H1 (cell line): Measurements from ENCODE around the gene PDP2. TPM values are rescaled to one million over a fixed set of nuclear protein-coding genes. Genes with fewer than 3 reads are reported as not detected.

Experiments used
- CTCF ChIA-PET: fragments of 300-600 bp; sonication (Branson Sonifier 250); formaldehyde crosslinking; loops from one replicate; lab custom pipeline; 2021; ENCODE audit not compliant: partially characterized antibody; lab: Charles Lee
- POLR2A ChIA-PET: fragments of 300-600 bp; sonication (Branson Sonifier 250); formaldehyde crosslinking; loops from one replicate; lab custom pipeline; 2021; ENCODE audit warnings: inconsistent platforms; ENCODE audit not compliant: partially characterized antibody; lab: Charles Lee
- DNase-seq, 2 experiments: peaks; one replicate each; pipeline versions ENCODE4 v3.0.0 to v3.0.0-alpha.2; 2010 to 2022; ENCODE audit warnings: low spot score in 2 of 2, low read depth in 1 of 2, mixed read lengths in 1 of 2
- FAIRE-seq: peaks from 2 replicates; lab custom pipeline; 2011; peaks lifted over from hg19 to GRCh38; lab: Jason Lieb, UNC
- H2AFZ ChIP-seq: 2 replicates; pipeline ENCODE4 v1.8.1; 2012; ENCODE audit warnings: low read length, inconsistent platforms
- H2AK5ac ChIP-seq: 2 replicates; pipeline ENCODE4 v1.6.1; 2013; ENCODE audit warnings: low read depth, low read length
- H2BK120ac ChIP-seq: replicated peaks from 2 replicates; pipeline ENCODE3; 2013; ENCODE audit warnings: low read depth, low read length, inconsistent platforms
- H2BK12ac ChIP-seq: 2 replicates; pipeline ENCODE4 v1.6.1; 2013; ENCODE audit warnings: low read depth, low read length
- H2BK15ac ChIP-seq: 2 replicates; pipeline ENCODE4 v1.6.1; 2013; ENCODE audit warnings: low read length
- H2BK20ac ChIP-seq: 2 replicates; pipeline ENCODE4 v1.6.1; 2013; ENCODE audit warnings: low read length
- H2BK5ac ChIP-seq: 2 replicates; pipeline ENCODE4 v1.6.1; 2013; ENCODE audit warnings: low read depth, low read length
- H3K14ac ChIP-seq: 2 replicates; pipeline ENCODE4 v1.6.1; 2013; ENCODE audit warnings: inconsistent platforms; ENCODE audit not compliant: insufficient read length
- H3K18ac ChIP-seq: 2 replicates; pipeline ENCODE4 v1.6.1; 2013; ENCODE audit warnings: low read length; ENCODE audit errors: extremely low read depth
- H3K23ac ChIP-seq: 2 replicates; pipeline ENCODE4 v1.6.1; 2013; ENCODE audit warnings: inconsistent platforms; ENCODE audit not compliant: insufficient read length
- H3K23me2 ChIP-seq: 2 replicates; pipeline ENCODE4 v1.6.1; 2013; ENCODE audit warnings: low read depth, low read length
- H3K27ac ChIP-seq: 2 replicates; pipeline ENCODE4 v1.6.1; 2011; ENCODE audit warnings: low read depth, low read length, inconsistent platforms
- H3K27me3 ChIP-seq, 4 experiments: replicated peaks in 1 of 4; 1 replicate in 1 of 4; 2 replicates in 3 of 4; pipeline versions ENCODE4 v1.6.1 to v1.8.1; 2011 to 2013; ENCODE audit warnings: low read length in 3 of 4, mild to moderate bottlenecking in 3 of 4, inconsistent platforms in 2 of 4, mixed read lengths in 2 of 4, moderate library complexity in 1 of 4; ENCODE audit not compliant: control insufficient read depth in 3 of 4, insufficient read depth in 3 of 4; ENCODE audit errors: extremely low read depth in 1 of 4
- H3K36me3 ChIP-seq, 4 experiments: 2 replicates each; pipeline versions ENCODE4 v1.6.1 to v1.8.1; 2011 to 2013; ENCODE audit warnings: mild to moderate bottlenecking in 4 of 4, low read length in 3 of 4, moderate library complexity in 2 of 4, control low read depth in 1 of 4, inconsistent platforms in 1 of 4; ENCODE audit not compliant: insufficient read depth in 4 of 4, control insufficient read depth in 2 of 4
- H3K4ac ChIP-seq: replicated peaks from 2 replicates; pipeline ENCODE3; 2013; ENCODE audit warnings: low read length, low read depth, mixed read lengths, inconsistent platforms; ENCODE audit not compliant: insufficient read length
- H3K4me1 ChIP-seq, 4 experiments: replicated peaks in 1 of 4; 1 replicate in 1 of 4; 2 replicates in 3 of 4; pipeline versions ENCODE4 v1.6.1 to v1.8.1; 2011 to 2013; ENCODE audit warnings: low read length in 3 of 4, inconsistent platforms in 2 of 4, mixed read lengths in 1 of 4; ENCODE audit not compliant: insufficient read depth in 4 of 4, control insufficient read depth in 3 of 4
- H3K4me2 ChIP-seq, 2 experiments: 2 replicates each; pipeline versions ENCODE4 v1.6.1 to v1.8.1; 2011 to 2013; ENCODE audit warnings: low read depth in 2 of 2, low read length in 2 of 2, control low read depth in 1 of 2, inconsistent platforms in 1 of 2, mild to moderate bottlenecking in 1 of 2; ENCODE audit not compliant: insufficient read depth in 1 of 2
- H3K4me3 ChIP-seq, 4 experiments: fragments of 200-600, 300-600 bp in 1 of 4; sonication (generic), shearing (Covaris generic), sonication (Bioruptor Twin) in 1 of 4; 2 replicates each; pipeline versions ENCODE4 v1.5.1 to v1.8.1; 2011 to 2016; ENCODE audit warnings: low read length in 4 of 4, low read depth in 3 of 4, control low read depth in 2 of 4, inconsistent platforms in 2 of 4, mild to moderate bottlenecking in 2 of 4, mixed read lengths in 1 of 4, moderate library complexity in 1 of 4; ENCODE audit not compliant: insufficient read depth in 2 of 4; ENCODE audit errors: extremely low read depth in 1 of 4
- H3K56ac ChIP-seq: replicated peaks from 2 replicates; pipeline ENCODE3; 2013; ENCODE audit warnings: low read depth, mild to moderate bottlenecking, mixed read lengths, low read length, inconsistent platforms; ENCODE audit not compliant: insufficient read length
- H3K79me1 ChIP-seq: 2 replicates; pipeline ENCODE4 v1.6.1; 2013; ENCODE audit warnings: low read depth, low read length, control low read depth
- H3K79me2 ChIP-seq, 2 experiments: 2 replicates each; pipeline versions ENCODE4 v1.6.1 to v1.8.1; 2012 to 2013; ENCODE audit warnings: low read length in 2 of 2, mild to moderate bottlenecking in 2 of 2, inconsistent platforms in 1 of 2; ENCODE audit not compliant: insufficient read depth in 2 of 2, control insufficient read depth in 1 of 2
- H3K9ac ChIP-seq, 4 experiments: replicated peaks in 1 of 4; 1 replicate in 1 of 4; 2 replicates in 3 of 4; pipeline versions ENCODE4 v1.6.1 to v1.8.1; 2011 to 2013; ENCODE audit warnings: low read depth in 3 of 4, low read length in 3 of 4, control low read depth in 2 of 4, mild to moderate bottlenecking in 2 of 4, moderate library complexity in 2 of 4, inconsistent platforms in 1 of 4; ENCODE audit errors: extremely low read depth in 1 of 4
- H3K9me3 ChIP-seq, 2 experiments: 2 replicates each; pipeline versions ENCODE4 v1.6.1 to v1.8.1; 2012 to 2013; ENCODE audit warnings: mild to moderate bottlenecking in 2 of 2, moderate library complexity in 2 of 2, control low read depth in 1 of 2, inconsistent platforms in 1 of 2, low read depth in 1 of 2, low read length in 1 of 2, mixed read lengths in 1 of 2; ENCODE audit not compliant: insufficient read depth in 2 of 2
- H4K20me1 ChIP-seq, 2 experiments: replicated peaks in 1 of 2; 2 replicates each; pipeline versions ENCODE3 to v1.8.1; 2011 to 2013; ENCODE audit warnings: inconsistent platforms in 2 of 2, low read length in 2 of 2, mild to moderate bottlenecking in 1 of 2; ENCODE audit not compliant: insufficient read depth in 2 of 2, control insufficient read depth in 1 of 2
- H4K5ac ChIP-seq: 2 replicates; pipeline ENCODE4 v1.6.1; 2013; ENCODE audit warnings: low read length, low read depth, mixed read lengths, inconsistent platforms; ENCODE audit not compliant: insufficient read length
- H4K8ac ChIP-seq: 2 replicates; pipeline ENCODE4 v1.8.0; 2013; ENCODE audit warnings: mild to moderate bottlenecking, moderate library complexity, low read length, inconsistent platforms; ENCODE audit not compliant: insufficient read depth; ENCODE audit errors: extremely low read depth
- H4K91ac ChIP-seq: replicated peaks from 2 replicates; pipeline ENCODE3; 2013; ENCODE audit warnings: low read length, mixed read lengths, inconsistent platforms; ENCODE audit not compliant: insufficient read length
- ATF2 ChIP-seq: IDR thresholded peaks from 2 replicates; pipeline ENCODE4 v1.6.1; 2012; ENCODE audit warnings: low read length, inconsistent platforms
- BCL11A ChIP-seq, 2 experiments: IDR thresholded peaks; one replicate each; pipeline ENCODE4 v1.6.1; 2011; ENCODE audit warnings: low read depth in 2 of 2, low read length in 2 of 2, mild to moderate bottlenecking in 2 of 2
- BRCA1 ChIP-seq: IDR thresholded peaks from 2 replicates; pipeline ENCODE4 v1.6.1; 2012; ENCODE audit warnings: low read depth, low read length, improper control_type of control experiment
- CREB1 ChIP-seq: IDR thresholded peaks from 2 replicates; pipeline ENCODE4 v1.6.1; 2012; ENCODE audit warnings: inconsistent platforms
- EGR1 ChIP-seq: IDR thresholded peaks from 2 replicates; pipeline ENCODE4 v1.6.1; 2011; ENCODE audit warnings: low read depth, low read length, borderline replicate concordance
- GTF2F1 ChIP-seq: IDR thresholded peaks from 2 replicates; pipeline ENCODE4 v1.6.1; 2012; ENCODE audit warnings: low read depth, low read length, improper control_type of control experiment, borderline replicate concordance
- HDAC2 ChIP-seq, 2 experiments: fragments of 300-600 bp in 1 of 2; sonication (generic) in 1 of 2; IDR thresholded peaks; 2 replicates each; pipeline ENCODE4 v1.6.1; 2011 to 2012; ENCODE audit warnings: low read depth in 2 of 2, low read length in 2 of 2, mild to moderate bottlenecking in 2 of 2, moderate library complexity in 2 of 2, borderline replicate concordance in 1 of 2, inconsistent platforms in 1 of 2
- RAD21 ChIP-seq, 2 experiments: IDR thresholded peaks in 1 of 2; conservative IDR thresholded peaks in 1 of 2; 2 replicates each; pipeline ENCODE4 v1.6.1; 2011; ENCODE audit warnings: low read depth in 2 of 2, low read length in 2 of 2, improper control_type of control experiment in 1 of 2, inconsistent platforms in 1 of 2, mild to moderate bottlenecking in 1 of 2, moderate library complexity in 1 of 2
- RNF2 ChIP-seq: fragments of 200-900, 300-1000 bp; sonication (generic); IDR thresholded peaks from 2 replicates; pipeline ENCODE4 v1.7.1; 2016; ENCODE audit warnings: borderline replicate concordance, low read depth, mild to moderate bottlenecking, antibody characterized with exemption, low read length; ENCODE audit not compliant: poor library complexity, severe bottlenecking; ENCODE audit errors: missing control alignments
- RXRA ChIP-seq: IDR thresholded peaks from 2 replicates; pipeline ENCODE4 v1.6.1; 2011; ENCODE audit warnings: low read depth, mild to moderate bottlenecking, low read length, moderate library complexity; ENCODE audit not compliant: insufficient read depth
- TAF7 ChIP-seq: optimal IDR thresholded peaks from 2 replicates; pipeline ENCODE3; 2011; ENCODE audit warnings: low read depth, mild to moderate bottlenecking, inconsistent platforms, low read length, moderate library complexity, borderline replicate concordance
- TCF12 ChIP-seq: IDR thresholded peaks from 2 replicates; pipeline ENCODE4 v1.6.1; 2011; ENCODE audit warnings: low read depth, mild to moderate bottlenecking, low read length
- polyA plus RNA-seq, 7 experiments: library from polyadenylated mRNA; depleted of rRNA in 3 of 7; stranded (reverse) in 5 of 7; unstranded in 2 of 7; fragments of >200 nt in 5 of 7; fragments of 200-250 nt in 2 of 7; gene quantifications; 1 replicate in 5 of 7; 2 replicates in 1 of 7; 4 replicates in 1 of 7; pipeline versions ENCODE4 v1.2.1 to v1.2.3, GENCODE V29; 2011 to 2013; ENCODE audit warnings: missing spikeins in 2 of 7, mixed read lengths in 2 of 7
- total RNA-seq: library from RNA; stranded (reverse); fragmentation: NEBNext Ultra II Directional; extraction: Animal tissue kit (Norgen Biotek cat#: 25700); gene quantifications from 2 replicates; pipeline ENCODE4 v1.2.1, GENCODE V29; 2021

The PDP2 gene
- total and polyA plus RNA-seq, 2 of the 8 experiments (the other 6 are each of a cell fraction or from before 2014, with no cell fraction given) = 11.7 to 36.5 TPM

GRCh38 chr16:66939366-66939765, 59.1 kb downstream of the PDP2 start:
- Histone ChIP-seq H3K23me2 (peaks cover 9% of the 10 kb centered on the region; the same call in 1 of the 2 replicates), H3K4me3 (no peak overlapping the region)
- TF ChIP-seq CREB1 (no peak), GTF2F1 (no peak), RAD21 (IDR thresholded peaks at IDR 0.05 in 1 of 2, conservative IDR thresholded peaks at IDR 0.05 in 1 of 2; ENCODE audit: low read depth in 2 of 2, low read length in 2 of 2) (no peak), ATF2 (no peak), TAF7 (no peak), TCF12 (no peak), EGR1 (no peak), HDAC2 (IDR thresholded peaks at IDR 0.05; ENCODE audit: borderline replicate concordance in 1 of 2, low read depth in 2 of 2, low read length in 2 of 2) (no peak), BRCA1 (no peak), BCL11A (IDR thresholded peaks at IDR 0.05; ENCODE audit: low read depth in 2 of 2, low read length in 2 of 2) (no peak), RXRA (no peak), RNF2 (no peak)

More at GRCh38 chr16:66939366-66939765, 59.1 kb downstream of the PDP2 start:
- Histone ChIP-seq H4K5ac (no peak overlapping the region), H3K4me2 (no peak overlapping the region), H3K36me3 (peaks cover 5 to 18% (median 15%) of the 10 kb centered on the region in 4 experiments; a peak in 7 of 8 replicates), H3K4ac (no peak overlapping the region), H3K27ac (no peak overlapping the region), H3K27me3 (peaks cover 0 to 9% (median 6%) of the 10 kb centered on the region in 4 experiments; a peak in 4 of 7 replicates), H2BK12ac (no peak overlapping the region), H2BK5ac (no peak overlapping the region), H3K18ac (no peak overlapping the region), H3K79me1 (peaks cover 2% of the 10 kb centered on the region; the same call in 1 of the 2 replicates), H3K23ac (no peak overlapping the region), H3K79me2 (no peaks in the 10 kb centered on the region), H2AK5ac (no peak overlapping the region), H2BK120ac (no peak overlapping the region), H4K91ac (no peak overlapping the region), H3K56ac (no peak overlapping the region), H2BK15ac (no peak overlapping the region), H3K9ac (no peak overlapping the region), H3K14ac (no peak overlapping the region), H4K20me1 (peaks cover 0 to 9% of the 10 kb centered on the region in 2 experiments), H4K8ac (no peak overlapping the region), H3K4me1 (peaks cover 0 to 5% (median 4%) of the 10 kb centered on the region in 4 experiments; a peak in 4 of 7 replicates), H2BK20ac (no peak overlapping the region), H2AFZ (no peak overlapping the region), H3K9me3 (no peaks in the 10 kb centered on the region)
- no peak for DNase-seq
- ChIA-PET POLR2A (no interaction called here), CTCF (interaction anchor here (0.5 to 1.4 kb wide), 3 partner anchors 11 to 1900 kb away, joined by 3 read pairs; no protein-coding TSS in a partner anchor)
- FAIRE-seq = no peak
